NCI-H69 (cell line): Measurements from ENCODE around the gene SULT4A1.
A peak's percentile ranks its signal among the peaks of the same experiment; 100 is the strongest.

Experiments used
- DNase-seq: peaks from one replicate; lab custom pipeline; 2025; lab: John Stamatoyannopoulos, UW

Gene SULT4A1

GRCh38 chr22:43844560-43845545 is 17.5 kb downstream of the SULT4A1 start:
- no peak for DNase-seq

GRCh38 chr22:43843783-43844530 is 18.4 kb downstream of the SULT4A1 start:
- no peak for DNase-seq

GRCh38 chr22:43841742-43842141 is 20.6 kb downstream of the SULT4A1 start:
- DNase-seq, result no peak

GRCh38 chr22:43840851-43841250 is 21.5 kb downstream of the SULT4A1 start:
- no peak for DNase-seq

- no peak for DNase-seq
Observed at GRCh38 chr22:43840431-43840830, 21.9 kb downstream of the SULT4A1 start.

GRCh38 chr22:43839781-43840180 is 22.5 kb downstream of the SULT4A1 start:
- no peak for DNase-seq

- no peak for DNase-seq
Observed at GRCh38 chr22:43838571-43839307, 23.6 kb downstream of the SULT4A1 start.

- DNase-seq, result no peak
Observed at GRCh38 chr22:43838161-43838560, 24.2 kb downstream of the SULT4A1 start.

- no peak for DNase-seq
Observed at GRCh38 chr22:43837666-43838065, 24.6 kb downstream of the SULT4A1 start.

GRCh38 chr22:43835736-43836135 is 26.6 kb downstream of the SULT4A1 start:
- DNase-seq, result no peak

GRCh38 chr22:43835166-43835565 is 27.1 kb downstream of the SULT4A1 start:
- no peak for DNase-seq

GRCh38 chr22:43833286-43834240 is 28.8 kb downstream of the SULT4A1 start:
- DNase-seq, result no peak

GRCh38 chr22:43832393-43833265 is 29.7 kb downstream of the SULT4A1 start:
- DNase-seq, result no peak

GRCh38 chr22:43831561-43832392 is 30.5 kb downstream of the SULT4A1 start:
- DNase-seq, result no peak

- no peak for DNase-seq
Observed at GRCh38 chr22:43830931-43831560, 31.3 kb downstream of the SULT4A1 start.

- DNase-seq, result peak; percentile 57
Observed at GRCh38 chr22:43829904-43830851, 32.1 kb downstream of the SULT4A1 start.

- DNase-seq, result peak; percentile 14
Observed at GRCh38 chr22:43828998-43829782, 33.1 kb downstream of the SULT4A1 start.
